Uterus (tissue), 2 donors: ENCODE results near the gene POLR1E.

Experiments
- CTCF ChIP-seq, 4 experiments: fragments of 200-600 bp in 2 of 4; fragments of 450-650 bp in 2 of 4; sonication (generic) in 2 of 4; IDR thresholded peaks; one replicate each; pipeline ENCODE4 v1.5.1; 2016 to 2019; ENCODE audit warnings: antibody characterized with exemption in 4 of 4, mild to moderate bottlenecking in 2 of 4, moderate library complexity in 1 of 4
- POLR2A ChIP-seq, 2 donors: fragments of 450-650 bp; IDR thresholded peaks; one replicate each; pipeline ENCODE4 v1.6.1; 2016; ENCODE audit warnings: antibody characterized with exemption in 2 of 2, mild to moderate bottlenecking in 1 of 2, moderate library complexity in 1 of 2

- no peak for TF ChIP-seq CTCF (IDR thresholded peaks at IDR 0.05)
- no peak for TF ChIP-seq POLR2A (IDR thresholded peaks at IDR 0.05)
Measured at GRCh38 chr9:37474438-37474837, 11.3 kb upstream of the POLR1E start.
